SK-N-SH (cell line): ENCODE results near the gene CRACR2A. TPM values are rescaled to one million over a fixed set of nuclear protein-coding genes. Genes with fewer than 3 reads are reported as not detected.

Experiments
- CTCF ChIA-PET: fragments of 300-600, 350-600 bp; formaldehyde crosslinking; extraction: SDS; loops from one replicate; lab custom pipeline; 2021; lab: Yijun Ruan, JAX
- POLR2A ChIA-PET: fragments of 350-600 bp; sonication (Branson Sonifier 250); formaldehyde crosslinking; extraction: SDS; loops from one replicate; lab custom pipeline; 2020; ENCODE audit warnings: antibody characterized with exemption, inconsistent platforms; lab: Yijun Ruan, JAX
- DNase-seq: peaks from one replicate; pipeline ENCODE4 v3.0.0; 2012
- H2AFZ ChIP-seq: fragments of 200-600 bp; sonication (generic); 2 replicates; pipeline ENCODE4 v1.8.1; 2016; ENCODE audit warnings: antibody characterized with exemption, mild to moderate bottlenecking, low read depth
- H3F3A ChIP-seq: fragments of 200-600 bp; sonication (generic); replicated peaks from 2 replicates; pipeline ENCODE3; 2016; ENCODE audit warnings: antibody characterized with exemption, mild to moderate bottlenecking; ENCODE audit not compliant: insufficient read depth
- H3K27ac ChIP-seq, 2 experiments: fragments of 200-500 bp in 1 of 2; fragments of 200-600 bp in 1 of 2; sonication (Bioruptor generic) in 1 of 2; sonication (generic), shearing (Covaris generic) in 1 of 2; 2 replicates each; pipeline versions ENCODE4 v1.5.1 to v1.6.1; 2014 to 2016; ENCODE audit warnings: low read depth in 2 of 2, inconsistent platforms in 1 of 2, low read length in 1 of 2, mild to moderate bottlenecking in 1 of 2, mixed read lengths in 1 of 2
- H3K27me3 ChIP-seq: fragments of 200-600 bp; sonication (generic), shearing (Covaris generic); 2 replicates; pipeline ENCODE4 v1.6.1; 2016; ENCODE audit warnings: mixed run types; ENCODE audit not compliant: insufficient read depth
- H3K36me3 ChIP-seq, 2 experiments: fragments of 200-500 bp in 1 of 2; fragments of 200-600 bp in 1 of 2; sonication (Bioruptor generic) in 1 of 2; sonication (generic) in 1 of 2; replicated peaks in 1 of 2; 2 replicates each; pipeline versions ENCODE3 to v1.5.1; 2014 to 2016; ENCODE audit warnings: low read length in 1 of 2, mild to moderate bottlenecking in 1 of 2; ENCODE audit not compliant: insufficient read depth in 2 of 2, control insufficient read depth in 1 of 2
- H3K4me1 ChIP-seq, 2 experiments: fragments of 200-500 bp in 1 of 2; fragments of 200-600 bp in 1 of 2; sonication (Bioruptor generic) in 1 of 2; sonication (generic), shearing (Covaris generic) in 1 of 2; 2 replicates each; pipeline versions ENCODE4 v1.5.1 to v1.6.1; 2014 to 2016; ENCODE audit warnings: low read depth in 1 of 2, low read length in 1 of 2, mixed run types in 1 of 2; ENCODE audit not compliant: insufficient read depth in 2 of 2, control insufficient read depth in 1 of 2
- H3K4me2 ChIP-seq: fragments of 200-600 bp; sonication (generic), shearing (Covaris generic); 2 replicates; pipeline ENCODE4 v1.6.1; 2017; ENCODE audit warnings: mixed run types
- H3K4me3 ChIP-seq, 2 experiments: fragments of 200-500 bp in 1 of 2; fragments of 200-600 bp in 1 of 2; sonication (Bioruptor generic) in 1 of 2; sonication (generic), shearing (Covaris generic) in 1 of 2; 2 replicates each; pipeline versions ENCODE4 v1.5.1 to v1.8.1; 2014 to 2016; ENCODE audit warnings: low read depth in 2 of 2, inconsistent platforms in 1 of 2, low read length in 1 of 2, mild to moderate bottlenecking in 1 of 2, mixed read lengths in 1 of 2, moderate library complexity in 1 of 2
- H3K79me2 ChIP-seq: fragments of 200-600 bp; sonication (generic); 2 replicates; pipeline ENCODE4 v1.8.1; 2017; ENCODE audit warnings: mild to moderate bottlenecking; ENCODE audit not compliant: insufficient read depth
- H3K9ac ChIP-seq: fragments of 200-600 bp; sonication (generic); 2 replicates; pipeline ENCODE4 v1.6.1; 2017; ENCODE audit warnings: mixed run types
- H3K9me2 ChIP-seq: fragments of 200-600 bp; sonication (generic); 2 replicates; pipeline ENCODE4 v1.6.1; 2017; ENCODE audit warnings: mixed run types
- H3K9me3 ChIP-seq: fragments of 200-600 bp; sonication (generic); 2 replicates; pipeline ENCODE4 v1.6.1; 2017; ENCODE audit warnings: mixed run types, mild to moderate bottlenecking, moderate library complexity
- H4K20me1 ChIP-seq: fragments of 200-600 bp; sonication (generic); 2 replicates; pipeline ENCODE4 v1.6.1; 2017; ENCODE audit warnings: mild to moderate bottlenecking, mixed run types; ENCODE audit not compliant: insufficient read depth
- CHD2 ChIP-seq: fragments of 150-350 bp; IDR thresholded peaks from 2 replicates; pipeline ENCODE4 v1.6.1; 2018; ENCODE audit warnings: low read length; ENCODE audit not compliant: partially characterized antibody
- ELF1 ChIP-seq: IDR thresholded peaks from 2 replicates; pipeline ENCODE4 v1.4.0; 2012
- EZH2phosphoT487 ChIP-seq: fragments of 200-600 bp; sonication (generic); IDR thresholded peaks from 2 replicates; pipeline ENCODE4 v1.6.1; 2017; ENCODE audit warnings: low read depth, mixed run types, mild to moderate bottlenecking, antibody characterized with exemption, moderate library complexity, borderline replicate concordance
- FOXJ3 ChIP-seq: sonication (generic); formaldehyde crosslinking; IDR thresholded peaks from 2 replicates; pipeline ENCODE4 v1.5.1; 2020; ENCODE audit warnings: mild to moderate bottlenecking, missing genetic modification reagents
- FOXM1 ChIP-seq: IDR thresholded peaks from 2 replicates; pipeline ENCODE4 v1.4.0; 2012; ENCODE audit warnings: low read depth, mild to moderate bottlenecking
- JUND ChIP-seq: IDR thresholded peaks from 2 replicates; pipeline ENCODE4 v1.4.0; 2012
- MXI1 ChIP-seq: IDR thresholded peaks from 2 replicates; pipeline ENCODE4 v1.6.1; 2012; ENCODE audit warnings: mild to moderate bottlenecking, low read depth, low read length, improper control_type of control experiment
- NFIC ChIP-seq: IDR thresholded peaks from 2 replicates; pipeline ENCODE4 v1.4.0; 2012; ENCODE audit warnings: borderline replicate concordance
- RAD21 ChIP-seq: IDR thresholded peaks from 2 replicates; pipeline ENCODE4 v1.6.1; 2012; ENCODE audit warnings: mild to moderate bottlenecking, low read length
- WGBS: methylation state at CpG from one replicate; pipeline ENCODE4 v1.1.6; 2017; ENCODE audit warnings: low lambda C conversion rate; 5-methylcytosine and 5-hydroxymethylcytosine counted together
- polyA plus RNA-seq, 3 experiments: library from polyadenylated mRNA; depleted of rRNA; stranded (reverse); fragments of >200 nt; gene quantifications; 2 replicates each; pipeline ENCODE4 v1.2.3, GENCODE V29; 2012
- TF ChIP-seq, protein P1 (sequence below): fragments of 200-600 bp; sonication (generic); IDR thresholded peaks from 2 replicates; pipeline ENCODE4 v1.6.1; 2017; ENCODE audit warnings: antibody characterized with exemption, mild to moderate bottlenecking, moderate library complexity

Gene CRACR2A
- polyA plus RNA-seq, 1 of the 3 experiments (the other 2 are of a cell fraction) = 0.12 TPM

DNA sequence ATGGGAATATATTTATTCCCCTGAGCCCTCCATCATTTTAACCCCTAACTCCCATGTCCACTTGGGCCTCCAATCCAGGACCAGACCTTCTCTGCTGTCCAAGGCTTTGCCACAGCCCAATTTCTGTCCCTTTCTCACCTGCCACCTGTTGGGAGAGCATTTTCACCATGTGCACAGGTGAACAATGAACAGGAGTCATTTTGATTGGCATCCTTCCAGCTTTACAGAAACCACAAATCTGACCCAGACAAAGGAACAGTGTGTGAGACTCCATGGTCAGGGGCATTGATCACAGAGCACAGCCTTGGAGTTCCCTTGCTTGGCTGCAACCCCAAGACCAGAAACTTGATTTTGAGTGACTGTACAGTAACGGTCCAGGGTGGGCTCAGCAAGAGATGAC, 91.9 kb downstream of the CRACR2A start (continued):
- TF ChIP-seq, protein P1, sequence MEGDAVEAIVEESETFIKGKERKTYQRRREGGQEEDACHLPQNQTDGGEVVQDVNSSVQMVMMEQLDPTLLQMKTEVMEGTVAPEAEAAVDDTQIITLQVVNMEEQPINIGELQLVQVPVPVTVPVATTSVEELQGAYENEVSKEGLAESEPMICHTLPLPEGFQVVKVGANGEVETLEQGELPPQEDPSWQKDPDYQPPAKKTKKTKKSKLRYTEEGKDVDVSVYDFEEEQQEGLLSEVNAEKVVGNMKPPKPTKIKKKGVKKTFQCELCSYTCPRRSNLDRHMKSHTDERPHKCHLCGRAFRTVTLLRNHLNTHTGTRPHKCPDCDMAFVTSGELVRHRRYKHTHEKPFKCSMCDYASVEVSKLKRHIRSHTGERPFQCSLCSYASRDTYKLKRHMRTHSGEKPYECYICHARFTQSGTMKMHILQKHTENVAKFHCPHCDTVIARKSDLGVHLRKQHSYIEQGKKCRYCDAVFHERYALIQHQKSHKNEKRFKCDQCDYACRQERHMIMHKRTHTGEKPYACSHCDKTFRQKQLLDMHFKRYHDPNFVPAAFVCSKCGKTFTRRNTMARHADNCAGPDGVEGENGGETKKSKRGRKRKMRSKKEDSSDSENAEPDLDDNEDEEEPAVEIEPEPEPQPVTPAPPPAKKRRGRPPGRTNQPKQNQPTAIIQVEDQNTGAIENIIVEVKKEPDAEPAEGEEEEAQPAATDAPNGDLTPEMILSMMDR = no peak
- no peak for TF ChIP-seq FOXJ3 (CRISPR knock-in tag)

DNA sequence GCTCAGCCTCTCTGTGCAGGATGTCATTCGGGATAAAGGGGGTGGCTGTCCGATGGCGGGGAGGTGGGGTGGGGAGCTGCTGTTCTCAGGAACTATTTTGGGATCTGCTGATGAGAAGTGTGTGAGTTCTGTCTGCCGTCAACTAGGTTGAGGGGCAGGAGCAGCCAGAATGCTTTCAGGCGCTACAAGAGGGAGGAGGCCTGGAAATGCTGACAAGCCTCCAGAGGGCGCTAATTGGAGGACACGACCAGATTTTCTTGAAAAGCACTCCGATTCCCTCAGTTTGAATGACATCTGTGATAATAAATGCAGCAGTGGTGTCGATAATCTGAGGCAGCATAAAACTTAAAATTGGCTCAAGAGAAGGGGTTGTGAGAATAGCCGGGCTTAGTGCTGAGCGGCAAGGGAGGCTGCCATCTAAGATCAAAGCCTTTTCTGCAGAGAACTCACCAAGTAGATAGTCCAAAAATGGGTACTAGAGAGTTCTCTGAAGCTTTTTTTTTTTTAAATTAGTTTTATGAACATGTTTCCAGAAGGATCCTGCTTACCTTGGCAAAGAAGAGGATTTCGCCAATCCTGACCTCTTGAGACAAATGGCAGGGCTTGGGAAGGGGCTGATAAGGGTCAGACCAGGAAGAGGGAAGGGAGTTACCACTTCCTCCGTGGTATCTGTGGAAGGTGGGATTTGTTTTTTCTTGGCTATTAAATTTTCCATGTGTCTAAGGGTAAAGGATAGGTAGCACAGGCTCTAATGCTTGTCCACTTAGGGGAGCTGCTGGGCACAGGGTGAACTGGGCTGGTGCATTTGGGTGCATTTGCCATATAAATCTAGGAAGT, 94.4 kb downstream of the CRACR2A start:
- Histone ChIP-seq H3K4me1 (peaks cover 4 to 8% of the 10 kb centered on the region in 2 experiments; a peak in 1 of 4 replicates), H3K79me2 (no peaks in the 10 kb centered on the region), H3K4me2 (no peak overlapping the region), H3K27me3 (no peaks in the 10 kb centered on the region), H3K27ac (no peak overlapping the region), H2AFZ (no peak overlapping the region), H3K9me3 (no peaks in the 10 kb centered on the region), H3K36me3 (no peaks in the 10 kb centered on the region), H3K9ac (no peak overlapping the region), H3K4me3 (no peak overlapping the region; a peak in 1 of 4 replicates), H3K9me2 (no peaks in the 10 kb centered on the region), H3F3A (no peaks in the 10 kb centered on the region), H4K20me1 (no peaks in the 10 kb centered on the region)
- CTCF ChIA-PET = interaction anchor here (0.7 to 2.2 kb wide), 5 partner anchors 9 to 224 kb away, joined by 3 to 6 read pairs (median 3); no protein-coding TSS in a partner anchor
- TF ChIP-seq, protein P1 = peak; percentile 32
- no peak for TF ChIP-seq JUND
- 0 out of 2 replicates have a peak, but pooled peaks have one; percentile 11 for TF ChIP-seq RAD21
- no peak for TF ChIP-seq MXI1
- no peak for TF ChIP-seq CHD2
- no peak for TF ChIP-seq NFIC
- POLR2A ChIA-PET = no interaction called here
- no peak for DNase-seq
- 77% methylated on average over 13 of the region's 13 CpGs for whole genome bisulfite sequencing

DNA sequence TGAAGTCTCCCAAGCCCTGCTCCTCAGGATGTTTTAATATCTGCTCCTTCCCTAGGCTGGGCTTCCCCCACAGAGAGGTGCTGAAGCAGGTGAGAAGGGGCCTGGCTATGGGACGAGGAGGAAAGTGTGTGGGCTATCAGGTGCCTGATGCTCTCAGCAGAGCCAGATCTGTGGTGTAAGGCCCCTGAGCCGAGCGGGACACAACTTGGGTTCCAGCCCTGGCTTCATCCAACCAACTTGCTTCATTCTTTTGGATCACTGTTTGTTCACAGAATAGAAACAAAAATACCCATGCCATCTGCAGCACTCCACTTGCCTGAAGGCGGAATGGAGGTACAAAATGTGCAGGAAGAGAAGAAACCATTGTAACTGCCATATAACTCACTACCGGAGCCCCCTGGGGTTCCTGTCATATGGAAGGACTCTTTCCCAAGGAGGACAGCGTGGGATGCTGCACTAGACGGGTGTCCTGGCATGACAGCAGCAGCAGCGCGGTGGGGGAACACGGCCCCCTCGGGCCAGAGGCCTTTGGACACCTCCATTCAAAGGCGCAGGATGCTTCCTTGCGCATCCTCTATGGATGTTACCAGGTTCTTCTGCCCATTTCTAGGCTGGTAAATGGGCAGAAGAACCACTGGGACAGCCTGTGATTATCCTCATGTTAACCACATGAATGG, 95.8 kb downstream of the CRACR2A start:
- no peak for DNase-seq
- CTCF ChIA-PET = interaction anchor here (1.7 kb wide), 1 partner anchor 147 kb away, joined by 3 read pairs; no protein-coding TSS in a partner anchor
- H3K9me2 ChIP-seq = no peaks in the 10 kb centered on the region
- H3K4me2 ChIP-seq = no peak overlapping the region
- POLR2A ChIA-PET = no interaction called here
- no peaks in the 10 kb centered on the region for H3K36me3 ChIP-seq
- H3K79me2 ChIP-seq = no peaks in the 10 kb centered on the region
- H2AFZ ChIP-seq = no peak overlapping the region
- no peaks in the 10 kb centered on the region for H3K9me3 ChIP-seq
- H4K20me1 ChIP-seq = no peaks in the 10 kb centered on the region
- TF ChIP-seq ELF1 = no peak
- TF ChIP-seq CHD2 = no peak
- no peak for TF ChIP-seq FOXM1
- no peak for TF ChIP-seq EZH2phosphoT487
- peaks cover 4 to 8% of the 10 kb centered on the region in 2 experiments; a peak in 1 of 4 replicates for H3K4me1 ChIP-seq
- no peak overlapping the region for H3K9ac ChIP-seq
- 69% methylated on average over 9 of the region's 13 CpGs for WGBS
- no peaks in the 10 kb centered on the region for H3F3A ChIP-seq
- no peak overlapping the region for H3K4me3 ChIP-seq
- H3K27me3 ChIP-seq = no peaks in the 10 kb centered on the region; the same call in 1 of the 2 replicates
- no peak overlapping the region for H3K27ac ChIP-seq
